ENCODE results near the gene PLA2G12B. TPM values are rescaled to one million over a fixed set of nuclear protein-coding genes. Genes with fewer than 3 reads are reported as not detected.

PLA2G12B gene
- total RNA-seq, 1 experiment from 2014 or later = not detected

DNA sequence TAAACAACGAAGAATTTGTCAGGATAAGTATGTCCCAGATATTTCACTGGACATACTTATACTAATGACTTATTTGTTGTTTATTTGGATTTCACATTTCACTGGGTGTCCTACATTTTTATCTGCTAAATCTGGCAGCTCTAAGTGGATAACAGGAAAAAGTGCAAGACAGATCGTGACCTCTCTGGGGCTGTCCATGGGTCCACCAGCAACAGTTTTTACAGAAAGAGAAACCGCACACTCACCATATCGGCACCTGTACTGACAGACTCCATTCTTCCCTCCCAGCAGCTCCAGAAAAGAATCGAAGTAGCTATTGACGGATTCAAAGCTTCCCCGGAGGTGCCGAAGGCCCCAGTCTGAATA is 393 bp downstream of the PLA2G12B start:
- Histone ChIP-seq H3K9ac (ENCODE audit: low read length) (no peak overlapping the region), H3K4me2 (ENCODE audit: low read length) (no peak overlapping the region), H4K20me1 (ENCODE audit: low read length) (no peaks in the 10 kb centered on the region), H3K4me1 (ENCODE audit: insufficient read depth, low read length) (peaks cover 9% of the 10 kb centered on the region), H3K4me3 (ENCODE audit: low read length) (no peak overlapping the region), H3K27me3 (ENCODE audit: low read length) (peaks cover 11% of the 10 kb centered on the region), H3F3A (ENCODE audit: low read length, unreplicated experiment) (no peaks in the 10 kb centered on the region), H3K27ac (ENCODE audit: low read length) (no peak overlapping the region), H3K36me3 (ENCODE audit: low read depth, low read length) (no peaks in the 10 kb centered on the region), H3K9me2 (replicated peaks; ENCODE audit: low read length) (0 out of 2 replicates have a peak, but pooled peaks cover 3% of the 10 kb centered on the region), H2AFZ (ENCODE audit: low read length) (no peak overlapping the region), H3K9me3 (ENCODE audit: low read length) (no peaks in the 10 kb centered on the region), H3K79me2 (ENCODE audit: low read length) (no peaks in the 10 kb centered on the region)
- POLR2A ChIA-PET (ENCODE audit: unreplicated experiment) = interaction anchor here (0.6 kb wide), 1 partner anchor 108 kb away, joined by 5 read pairs; no protein-coding TSS in a partner anchor
- no peak for ATAC-seq
- no peak for TF ChIP-seq EZH2phosphoT487 (IDR thresholded peaks at IDR 0.05; ENCODE audit: borderline replicate concordance, low read length)
- TF ChIP-seq, protein P1, sequence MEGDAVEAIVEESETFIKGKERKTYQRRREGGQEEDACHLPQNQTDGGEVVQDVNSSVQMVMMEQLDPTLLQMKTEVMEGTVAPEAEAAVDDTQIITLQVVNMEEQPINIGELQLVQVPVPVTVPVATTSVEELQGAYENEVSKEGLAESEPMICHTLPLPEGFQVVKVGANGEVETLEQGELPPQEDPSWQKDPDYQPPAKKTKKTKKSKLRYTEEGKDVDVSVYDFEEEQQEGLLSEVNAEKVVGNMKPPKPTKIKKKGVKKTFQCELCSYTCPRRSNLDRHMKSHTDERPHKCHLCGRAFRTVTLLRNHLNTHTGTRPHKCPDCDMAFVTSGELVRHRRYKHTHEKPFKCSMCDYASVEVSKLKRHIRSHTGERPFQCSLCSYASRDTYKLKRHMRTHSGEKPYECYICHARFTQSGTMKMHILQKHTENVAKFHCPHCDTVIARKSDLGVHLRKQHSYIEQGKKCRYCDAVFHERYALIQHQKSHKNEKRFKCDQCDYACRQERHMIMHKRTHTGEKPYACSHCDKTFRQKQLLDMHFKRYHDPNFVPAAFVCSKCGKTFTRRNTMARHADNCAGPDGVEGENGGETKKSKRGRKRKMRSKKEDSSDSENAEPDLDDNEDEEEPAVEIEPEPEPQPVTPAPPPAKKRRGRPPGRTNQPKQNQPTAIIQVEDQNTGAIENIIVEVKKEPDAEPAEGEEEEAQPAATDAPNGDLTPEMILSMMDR (conservative IDR thresholded peaks at IDR 0.05; ENCODE audit: low read depth, low read length) = no peak
- no peak for TF ChIP-seq EZH2 (IDR thresholded peaks at IDR 0.05; ENCODE audit: low read length, unreplicated experiment)
- BruUV-seq (replicated peaks) = no TSS peak
- intact Hi-C loops (cut with micrococcal nuclease) = no loop called here
- CTCF ChIA-PET = no interaction called here
- DNase-seq = no peak

GRCh38 chr10:72953687-72954086 is 919 bp downstream of the PLA2G12B start:
- Histone ChIP-seq H2AFZ (ENCODE audit: low read length) (no peak overlapping the region), H3K79me2 (ENCODE audit: low read length) (no peaks in the 10 kb centered on the region), H3K27ac (ENCODE audit: low read length) (no peak overlapping the region), H3K9me2 (replicated peaks; ENCODE audit: low read length) (0 out of 2 replicates have a peak, but pooled peaks cover 3% of the 10 kb centered on the region), H4K20me1 (ENCODE audit: low read length) (no peaks in the 10 kb centered on the region), H3K36me3 (ENCODE audit: low read depth, low read length) (no peaks in the 10 kb centered on the region), H3K9ac (ENCODE audit: low read length) (no peak overlapping the region), H3F3A (ENCODE audit: low read length, unreplicated experiment) (no peaks in the 10 kb centered on the region), H3K4me3 (ENCODE audit: low read length) (no peak overlapping the region), H3K4me2 (ENCODE audit: low read length) (no peak overlapping the region), H3K9me3 (ENCODE audit: low read length) (no peaks in the 10 kb centered on the region), H3K27me3 (ENCODE audit: low read length) (peaks cover 16% of the 10 kb centered on the region), H3K4me1 (ENCODE audit: insufficient read depth, low read length) (peaks cover 9% of the 10 kb centered on the region)
- TF ChIP-seq EZH2 (IDR thresholded peaks at IDR 0.05; ENCODE audit: low read length, unreplicated experiment) (no peak), EZH2phosphoT487 (IDR thresholded peaks at IDR 0.05; ENCODE audit: borderline replicate concordance, low read length) (no peak)
- TF ChIP-seq, protein P1 (conservative IDR thresholded peaks at IDR 0.05; ENCODE audit: low read depth, low read length) = no peak
- no peak for DNase-seq
- BruUV-seq (replicated peaks) = no TSS peak
- intact Hi-C loops (cut with micrococcal nuclease) = no loop called here
- POLR2A ChIA-PET (ENCODE audit: unreplicated experiment) = interaction anchor here (0.6 kb wide), 1 partner anchor 107 kb away, joined by 5 read pairs; no protein-coding TSS in a partner anchor
- peak; percentile 31 for ATAC-seq
- CTCF ChIA-PET = no interaction called here

DNA sequence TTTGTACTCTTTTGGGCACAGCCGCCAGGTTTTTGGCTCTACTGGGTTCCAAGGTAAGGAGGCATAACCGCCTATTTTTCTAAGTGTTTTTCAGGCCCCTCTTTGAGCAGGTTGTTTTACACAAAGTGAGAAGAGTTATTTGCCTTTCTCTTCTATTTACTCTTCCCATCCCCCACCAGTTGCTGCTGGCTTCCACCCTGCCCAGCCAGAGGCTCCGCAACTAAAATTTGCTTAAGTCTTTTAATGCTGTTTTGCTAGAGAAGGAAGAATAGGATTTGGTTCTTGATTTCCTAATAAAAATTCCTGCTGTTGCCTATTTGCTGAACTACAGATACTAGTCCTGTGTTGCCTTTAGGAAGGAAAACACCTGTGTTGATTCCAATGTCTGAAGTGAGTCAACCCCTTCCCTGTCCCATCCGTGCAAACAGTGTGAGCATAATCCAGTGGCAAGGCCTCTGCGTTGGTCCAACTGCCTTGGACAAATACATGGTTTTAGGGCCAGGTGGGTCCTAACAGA is 1.9 kb downstream of the PLA2G12B start:
- Histone ChIP-seq H2AFZ (ENCODE audit: low read length) (peak overlapping the region; percentile 6), H3K4me3 (ENCODE audit: low read length) (no peak overlapping the region), H3F3A (ENCODE audit: low read length, unreplicated experiment) (no peaks in the 10 kb centered on the region), H3K9me3 (ENCODE audit: low read length) (no peaks in the 10 kb centered on the region), H3K36me3 (ENCODE audit: low read depth, low read length) (no peaks in the 10 kb centered on the region), H3K79me2 (ENCODE audit: low read length) (no peaks in the 10 kb centered on the region), H3K9me2 (replicated peaks; ENCODE audit: low read length) (no peaks in the 10 kb centered on the region), H3K27ac (ENCODE audit: low read length) (no peak overlapping the region), H3K4me1 (ENCODE audit: insufficient read depth, low read length) (peaks cover 9% of the 10 kb centered on the region), H3K27me3 (ENCODE audit: low read length) (peaks cover 23% of the 10 kb centered on the region), H3K4me2 (ENCODE audit: low read length) (peak overlapping the region; percentile 4), H3K9ac (ENCODE audit: low read length) (no peak overlapping the region), H4K20me1 (ENCODE audit: low read length) (no peaks in the 10 kb centered on the region)
- POLR2A ChIA-PET (ENCODE audit: unreplicated experiment) = no interaction called here
- TF ChIP-seq, protein P1 (conservative IDR thresholded peaks at IDR 0.05; ENCODE audit: low read depth, low read length) = no peak
- TF ChIP-seq EZH2phosphoT487 (IDR thresholded peaks at IDR 0.05; ENCODE audit: borderline replicate concordance, low read length) (no peak), EZH2 (IDR thresholded peaks at IDR 0.05; ENCODE audit: low read length, unreplicated experiment) (no peak)
- DNase-seq (peak; percentile 66), ATAC-seq (peak; percentile 73)
- no TSS peak for BruUV-seq (replicated peaks)
- CTCF ChIA-PET = no interaction called here
- intact Hi-C loops (cut with micrococcal nuclease) = no loop called here

Measured in PC-3 (cell line).